ENCODE measurements around the gene NR0B2.

- TF ChIP-seq EP300 (IDR thresholded peaks at IDR 0.05; ENCODE audit: borderline replicate concordance in 1 of 2, control insufficient read depth in 1 of 2, low read depth in 2 of 2, low read length in 2 of 2), result no peak
- no peak for TF ChIP-seq CTCF (IDR thresholded peaks at IDR 0.05 in 2 of 3, conservative IDR thresholded peaks at IDR 0.05 in 1 of 3; ENCODE audit: control insufficient read depth in 2 of 3, extremely low read depth in 1 of 3, insufficient read depth in 1 of 3, low read depth in 3 of 3, low read length in 3 of 3)
- TF ChIP-seq NR2F1 (conservative IDR thresholded peaks at IDR 0.05), result no peak
- no peak for TF ChIP-seq EZH2 (IDR thresholded peaks at IDR 0.05; ENCODE audit: borderline replicate concordance, control insufficient read depth, low read depth, low read length)
- no peak for TF ChIP-seq BCL3 (IDR thresholded peaks at IDR 0.05; ENCODE audit: borderline replicate concordance, insufficient read depth, low read depth, low read length, poor library complexity, severe bottlenecking)
These were observed 6.5 kb downstream of the NR0B2 start for GRCh38 chr1:26907071-26907917.
